T-helper 1 cell (primary cell): ENCODE data around the gene WDR43.
A peak's percentile ranks its signal among the peaks of the same experiment; 100 is the strongest.

Experiments used
- DNase-seq, 5 donors: peaks; one replicate each; pipeline ENCODE4 v3.0.0-alpha.2; 2012 to 2020

Gene WDR43

GRCh38 chr2:28915939-28916338 lies 21.5 kb downstream of the WDR43 start:
- DNase-seq: no peak

DNA sequence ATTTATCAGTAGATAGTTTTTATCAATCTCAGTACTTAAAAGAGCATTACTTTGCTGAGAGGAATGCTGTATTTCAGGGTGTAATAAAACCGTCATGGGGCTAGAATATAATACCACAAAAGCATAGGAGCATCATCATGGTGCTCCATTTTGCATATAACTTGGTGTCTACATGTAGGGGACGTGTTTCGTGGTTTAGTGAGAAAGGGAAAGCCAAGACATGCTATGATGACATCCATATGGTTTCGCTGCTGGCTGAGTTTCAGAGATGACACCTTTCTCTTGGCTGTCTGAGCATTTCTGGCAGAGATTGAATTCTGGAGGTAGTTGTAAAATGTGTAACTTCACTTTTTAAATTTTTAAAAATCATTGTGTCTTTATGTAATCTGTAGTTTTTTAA lies 32.4 kb downstream of the WDR43 start:
- no peak for DNase-seq

- DNase-seq: no peak
Observed at GRCh38 chr2:28927469-28927868, 33.0 kb downstream of the WDR43 start.

- DNase-seq: no peak
Observed at GRCh38 chr2:28927878-28928277, 33.4 kb downstream of the WDR43 start.

DNA sequence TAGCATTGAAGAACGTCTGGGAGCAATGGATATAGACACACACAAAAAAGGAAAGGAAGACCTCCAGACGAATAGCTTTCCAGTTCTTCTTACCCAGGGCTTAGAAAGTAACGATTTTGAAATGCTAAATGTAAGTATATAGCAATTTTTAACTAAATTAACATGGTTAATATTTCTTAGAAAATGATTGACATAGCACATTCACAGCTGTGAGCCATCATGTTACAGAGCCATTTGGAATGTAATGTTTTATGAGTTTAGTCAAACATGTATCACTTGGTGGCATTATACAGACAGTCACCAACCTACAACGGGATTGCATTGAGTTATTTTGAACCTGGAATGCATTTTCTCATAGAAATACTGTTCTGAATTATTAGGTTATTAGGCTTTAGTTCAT lies 35.1 kb downstream of the WDR43 start:
- DNase-seq: no peak

- DNase-seq: no peak
Observed at GRCh38 chr2:28930205-28930604, 35.7 kb downstream of the WDR43 start.

DNA sequence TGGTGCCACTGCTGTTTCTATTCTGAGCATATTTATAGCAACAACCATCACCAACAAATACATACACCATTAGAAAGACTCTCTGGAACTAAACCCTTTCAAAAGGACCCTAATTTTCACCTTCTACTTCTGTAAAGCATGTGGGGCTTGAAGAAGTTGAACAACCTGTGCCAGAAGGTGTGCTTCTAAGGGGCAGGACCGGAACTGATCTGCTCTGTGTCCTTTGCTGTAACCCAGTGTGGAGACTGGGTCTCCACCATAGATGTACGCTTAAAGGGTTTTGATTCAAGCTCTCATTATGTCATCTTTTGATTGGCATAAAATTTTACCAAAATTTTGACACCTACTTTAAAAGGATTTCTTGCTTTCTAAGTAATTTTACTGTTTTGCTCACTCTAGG lies 40.3 kb downstream of the WDR43 start:
- DNase-seq: no peak

- no peak for DNase-seq
Observed at GRCh38 chr2:28941008-28941407, 46.5 kb downstream of the WDR43 start.

DNA sequence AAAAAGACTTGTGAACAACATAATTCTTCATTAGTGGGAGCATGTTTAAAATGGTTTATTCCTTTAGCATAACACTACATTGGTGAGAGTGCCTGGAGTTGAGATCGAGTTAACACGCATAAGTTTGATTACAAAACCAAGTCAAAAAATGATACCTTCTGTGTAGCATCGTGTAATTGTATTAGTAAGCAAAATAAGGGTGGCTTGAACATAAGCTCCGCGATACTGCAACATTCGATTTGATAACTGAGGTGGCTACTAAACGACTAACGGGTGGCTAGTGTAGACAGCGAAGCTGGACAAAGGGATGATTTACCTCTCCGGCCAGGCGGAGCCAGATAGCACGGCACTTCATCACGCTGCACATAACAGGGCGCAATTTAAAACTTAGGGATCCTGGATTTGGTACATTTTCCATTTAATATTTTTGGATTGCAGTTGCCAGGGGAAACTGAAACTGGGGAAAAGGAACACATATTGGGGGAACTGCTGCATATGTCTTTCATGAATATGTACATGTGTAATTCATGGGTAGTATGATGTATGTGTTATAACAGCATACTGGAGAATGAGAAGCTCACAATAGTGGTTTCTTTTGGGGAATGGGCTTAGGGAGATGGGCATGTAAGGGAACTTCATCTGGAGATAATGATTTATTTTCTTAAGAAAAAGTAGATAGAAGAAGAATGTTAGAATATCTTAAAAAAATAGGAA lies 50.2 kb downstream of the WDR43 start:
- no peak for DNase-seq

GRCh38 chr2:28948160-28948559 lies 53.7 kb downstream of the WDR43 start:
- no peak for DNase-seq

DNA sequence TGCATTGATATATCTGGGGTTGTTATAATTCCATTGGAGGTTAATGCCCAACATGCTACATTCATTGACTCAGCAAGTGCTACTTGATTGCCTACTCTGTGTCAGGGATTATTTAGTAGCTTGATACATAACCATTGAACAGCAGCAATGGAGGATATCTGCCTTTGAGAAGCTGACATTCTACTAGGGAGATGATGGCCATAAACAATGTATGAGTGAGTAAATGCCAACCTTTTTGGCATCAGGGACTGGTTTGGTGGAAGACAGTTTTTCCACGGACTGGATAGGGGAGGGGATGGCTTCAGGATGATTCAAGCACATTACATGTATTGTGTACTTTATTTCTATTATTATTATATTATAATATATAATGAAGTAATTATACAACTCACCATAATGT lies 54.7 kb downstream of the WDR43 start:
- no peak for DNase-seq

DNA sequence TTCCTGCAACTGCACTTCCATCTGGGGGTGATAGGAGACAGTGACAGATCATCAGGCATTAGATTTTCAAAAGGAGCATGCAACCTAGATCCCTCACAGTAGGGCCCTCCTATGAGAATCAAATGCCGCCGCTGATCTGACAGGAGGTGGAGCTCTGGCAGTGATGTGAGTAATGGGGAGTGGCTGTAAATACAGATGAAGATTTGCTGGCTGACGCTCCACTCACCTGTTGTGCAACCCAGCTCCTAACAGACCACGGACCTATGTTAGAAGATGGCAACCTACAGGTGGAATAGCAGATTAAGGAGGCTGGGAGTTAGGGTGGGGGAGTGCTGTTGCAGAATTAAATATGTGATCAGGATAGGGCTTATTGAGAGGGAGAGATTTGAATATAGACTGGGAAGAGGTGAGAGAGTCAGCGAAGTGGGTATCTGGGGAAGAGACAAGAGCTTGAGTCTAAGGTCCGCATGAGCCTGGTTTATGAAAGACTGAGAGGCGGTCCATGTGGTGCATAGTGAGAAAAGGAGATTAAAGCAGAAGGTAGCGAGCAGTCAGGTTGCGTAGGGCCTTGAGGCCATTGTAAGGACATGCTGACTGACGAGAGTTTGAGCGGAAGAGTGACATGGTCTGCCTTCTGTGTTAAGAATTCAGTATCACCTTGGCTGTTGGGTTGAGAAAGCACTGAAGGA lies 55.3 kb downstream of the WDR43 start:
- DNase-seq: no peak

- no peak for DNase-seq
Observed at GRCh38 chr2:28950941-28951630, 56.6 kb downstream of the WDR43 start.

DNA sequence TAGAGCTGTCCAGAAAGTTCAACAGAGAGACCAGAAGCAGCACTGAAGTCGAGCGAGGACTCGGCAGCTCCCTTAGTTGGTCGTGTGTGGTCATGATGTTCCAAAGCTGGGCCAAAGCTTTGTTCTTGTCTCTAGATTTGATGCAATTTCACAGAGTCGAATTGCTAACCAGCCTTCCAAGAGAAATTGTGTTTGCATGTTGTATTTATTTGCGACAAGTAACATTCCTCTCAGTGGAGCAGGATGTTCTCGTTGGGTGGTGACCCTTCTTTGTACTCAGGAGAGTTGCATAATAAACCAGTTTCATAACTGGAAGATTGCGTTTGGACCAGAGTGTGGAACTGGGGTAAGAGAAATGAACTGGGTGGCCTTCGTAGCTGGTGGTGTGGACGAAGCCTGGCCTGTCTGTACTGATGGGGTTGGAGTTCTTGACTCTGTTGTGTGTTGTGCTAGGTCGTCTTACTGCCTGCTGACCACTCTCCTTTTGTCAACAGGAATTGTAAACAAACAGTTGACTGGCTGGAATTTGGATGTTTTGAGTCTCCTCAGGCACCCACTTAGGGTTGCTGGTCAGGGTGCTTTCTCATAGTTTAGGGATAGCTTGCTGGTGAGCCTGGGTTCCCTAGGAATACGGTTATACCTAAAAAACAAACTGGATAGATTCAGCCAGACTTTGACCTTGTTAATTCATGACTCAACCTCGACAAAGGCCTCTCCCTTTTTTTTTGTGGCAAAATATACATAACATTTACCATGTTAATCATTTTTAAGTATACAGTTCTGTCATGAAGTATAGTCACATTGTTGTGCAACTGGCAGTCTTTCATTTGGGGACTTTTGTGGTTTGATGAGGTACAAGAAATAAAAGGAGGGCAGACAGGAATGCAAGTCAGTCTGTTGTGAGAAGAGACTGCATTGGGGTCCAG lies 57.7 kb downstream of the WDR43 start:
- DNase-seq: no peak

DNA sequence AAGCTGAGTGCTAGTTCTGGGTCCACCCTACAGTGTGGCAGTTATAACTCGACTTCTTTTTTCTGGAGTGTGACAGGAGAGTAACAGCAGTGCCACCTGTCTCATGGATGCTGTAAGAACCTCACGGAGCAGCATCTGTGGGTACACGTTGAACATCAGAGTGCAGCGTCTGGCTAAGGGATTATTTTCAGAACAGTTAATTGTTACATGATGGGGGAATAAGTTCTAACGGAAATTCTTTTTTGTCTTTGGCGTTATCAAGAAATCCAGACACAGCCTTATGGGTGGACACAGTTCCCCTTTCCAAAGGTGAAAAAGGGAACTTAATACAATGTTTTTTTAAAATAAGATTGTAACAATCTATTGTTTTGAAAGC lies 58.4 kb downstream of the WDR43 start:
- DNase-seq: no peak

DNA sequence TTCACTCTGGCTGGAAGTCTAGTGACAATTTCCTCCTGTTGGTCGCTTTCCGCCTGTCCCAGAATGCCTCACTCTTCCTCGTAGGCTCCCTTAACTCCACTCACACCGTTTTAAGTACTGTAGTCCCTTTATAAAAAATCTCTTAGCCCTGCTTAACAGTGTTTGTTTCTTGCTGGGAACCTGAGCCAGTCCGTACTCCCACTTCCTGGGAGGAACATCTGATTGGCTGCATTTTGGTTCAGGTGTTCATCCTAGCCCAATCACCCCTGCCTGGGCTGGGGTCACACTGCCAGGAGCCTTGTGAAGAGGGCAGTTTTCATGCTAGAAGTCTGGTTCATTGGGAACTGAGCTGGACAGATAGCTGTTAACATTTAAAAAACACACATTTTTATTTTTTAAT lies 61.0 kb downstream of the WDR43 start:
- DNase-seq: no peak

DNA sequence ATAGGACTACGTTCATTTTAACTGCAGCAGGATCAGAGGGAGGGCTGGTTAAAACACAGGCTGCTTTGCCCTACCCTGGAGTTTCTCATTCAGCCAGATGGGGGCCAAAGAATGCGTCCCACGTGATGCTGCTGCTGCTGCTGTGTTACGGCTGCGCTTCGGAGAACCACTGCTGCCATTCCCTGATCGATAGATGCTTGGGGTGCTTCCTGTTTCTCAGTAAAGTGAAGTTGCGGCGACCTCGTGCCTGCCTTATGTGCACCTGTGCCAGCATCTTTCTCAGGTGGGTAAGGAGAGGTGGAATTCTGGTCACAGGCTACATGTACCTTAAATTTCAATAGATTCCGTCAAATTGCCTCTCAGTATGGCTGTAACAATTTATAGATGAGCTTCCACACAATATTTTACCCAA lies 62.0 kb downstream of the WDR43 start:
- peak in 4 of 5 donors; percentile 10 to 57 (median 31) for DNase-seq

DNA sequence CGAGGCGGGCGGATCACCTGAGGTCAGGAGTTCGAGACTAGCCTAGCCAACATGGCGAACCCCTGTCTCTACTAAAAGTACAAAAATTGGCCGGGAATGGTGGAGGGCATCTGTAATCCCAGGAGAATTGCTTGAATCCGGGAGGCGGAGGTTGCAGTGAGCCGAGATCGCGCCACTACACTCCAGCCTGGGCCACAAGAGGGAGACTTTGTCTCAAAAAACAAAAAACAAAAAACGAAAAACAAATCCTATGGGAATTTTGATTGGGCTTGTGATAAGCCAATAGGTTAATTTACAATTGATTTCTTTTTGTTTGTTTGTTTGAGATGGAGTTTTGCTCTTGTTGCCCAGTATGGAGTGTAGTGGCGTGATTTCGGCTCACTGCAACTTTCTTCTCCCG lies 62.4 kb downstream of the WDR43 start:
- no peak for DNase-seq

DNA sequence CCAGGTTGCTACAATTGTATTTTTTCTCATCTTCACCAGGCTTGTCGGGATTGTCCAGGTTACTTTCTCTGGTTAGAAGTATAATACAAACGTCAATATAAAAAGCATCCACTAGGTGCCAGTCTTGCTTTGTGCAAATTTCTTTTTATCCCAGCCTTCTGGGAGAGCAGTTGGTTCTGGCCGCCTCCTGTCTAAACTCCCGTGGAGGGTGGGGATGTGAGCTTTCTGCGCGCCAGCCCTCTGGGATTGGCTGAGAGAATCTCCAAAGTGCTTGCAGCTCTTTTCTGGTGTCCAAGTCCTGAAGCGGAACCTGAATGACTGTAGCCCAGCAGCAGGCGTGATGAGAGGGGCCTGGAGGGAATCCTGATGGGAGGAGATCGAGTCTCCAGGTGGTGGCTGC lies 64.2 kb downstream of the WDR43 start:
- peak in 2 of 5 donors; percentile 33 to 52 for DNase-seq

- no peak for DNase-seq
Observed at GRCh38 chr2:28960401-28960800, 65.9 kb downstream of the WDR43 start.

DNA sequence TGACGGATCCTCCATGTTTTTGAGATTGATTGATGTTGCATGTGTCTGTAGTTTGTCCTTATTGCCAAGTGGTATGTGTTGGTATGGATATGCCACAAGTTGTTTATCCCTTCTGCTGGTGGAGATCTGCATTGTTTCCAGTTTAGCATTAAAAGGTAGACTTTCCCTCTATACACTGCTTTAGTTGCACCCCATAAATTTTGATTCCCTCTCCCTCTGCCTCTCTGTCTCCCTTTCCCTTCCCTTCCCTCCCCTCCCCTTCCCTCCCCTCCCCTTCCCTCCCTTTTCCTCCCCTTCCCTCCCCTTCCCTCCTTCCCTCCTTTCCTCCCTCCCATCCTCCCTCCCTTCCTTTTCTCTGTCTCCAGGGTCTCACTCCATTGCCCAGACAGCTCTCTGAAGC lies 68.0 kb downstream of the WDR43 start:
- DNase-seq: no peak

- DNase-seq: no peak
Observed at GRCh38 chr2:28970464-28971160, 76.1 kb downstream of the WDR43 start.
